HepG2 (cell line): ENCODE data around the gene DNAJC28. TPM values are rescaled to one million over a fixed set of nuclear protein-coding genes. Genes with fewer than 3 reads are reported as not detected.

Source experiments
- ASH2L ChIP-seq: fragments of 300-600, 200-600 bp; sonication (generic); IDR thresholded peaks from 2 replicates; pipeline ENCODE4 v1.7.0; 2017; ENCODE audit warnings: low read depth, mild to moderate bottlenecking, moderate library complexity, mixed read lengths, low read length; ENCODE audit not compliant: insufficient read length
- KDM2A ChIP-seq: sonication (generic); formaldehyde crosslinking; IDR thresholded peaks from 2 replicates; pipeline ENCODE4 v1.4.0; 2020; ENCODE audit warnings: low read depth, missing genetic modification reagents, borderline replicate concordance
- KDM5B ChIP-seq: sonication (generic); formaldehyde crosslinking; IDR thresholded peaks from 2 replicates; pipeline ENCODE4 v1.4.0; 2020; ENCODE audit warnings: missing genetic modification reagents, mild to moderate bottlenecking, borderline replicate concordance
- MEF2D ChIP-seq: sonication (generic); formaldehyde crosslinking; IDR thresholded peaks from 2 replicates; pipeline ENCODE4 v1.5.1; 2020; ENCODE audit warnings: mild to moderate bottlenecking, missing genetic modification reagents
- NRL ChIP-seq: sonication (generic); formaldehyde crosslinking; IDR thresholded peaks from 2 replicates; pipeline ENCODE4 v1.5.0; 2020; ENCODE audit warnings: missing genetic modification reagents, mild to moderate bottlenecking, moderate library complexity, borderline replicate concordance
- POLR2AphosphoS5 ChIP-seq: IDR thresholded peaks from 2 replicates; pipeline ENCODE4 v1.6.1; 2012; ENCODE audit warnings: low read depth, low read length
- RFX3 ChIP-seq: IDR thresholded peaks from 2 replicates; pipeline ENCODE4 v1.6.1; 2016; ENCODE audit warnings: missing biosample characterization, missing genetic modification reagents
- SIX1 ChIP-seq: sonication (generic); formaldehyde crosslinking; IDR thresholded peaks from 2 replicates; pipeline ENCODE4 v1.4.0; 2020; ENCODE audit warnings: missing genetic modification reagents, borderline replicate concordance
- SMAD9 ChIP-seq: sonication (generic); formaldehyde crosslinking; IDR thresholded peaks from 2 replicates; pipeline ENCODE4 v1.5.1; 2020; ENCODE audit warnings: mild to moderate bottlenecking, missing genetic modification reagents
- ZC3H4 ChIP-seq: sonication (generic); formaldehyde crosslinking; IDR thresholded peaks from 2 replicates; pipeline ENCODE4 v1.4.0; 2020; ENCODE audit warnings: missing genetic modification reagents, borderline replicate concordance
- ZNF251 ChIP-seq: sonication (generic); formaldehyde crosslinking; IDR thresholded peaks from 2 replicates; pipeline ENCODE4 v1.9.0; 2021; ENCODE audit warnings: mild to moderate bottlenecking, missing genetic modification reagents
- ZNF446 ChIP-seq: sonication (generic); formaldehyde crosslinking; IDR thresholded peaks from 2 replicates; pipeline ENCODE4 v1.5.0; 2020; ENCODE audit warnings: mild to moderate bottlenecking, missing genetic modification reagents
- ZNF451 ChIP-seq: sonication (generic); formaldehyde crosslinking; IDR thresholded peaks from 2 replicates; pipeline ENCODE4 v1.5.0; 2020; ENCODE audit warnings: mild to moderate bottlenecking, missing genetic modification reagents
- ZNF552 ChIP-seq: sonication (generic); formaldehyde crosslinking; IDR thresholded peaks from 2 replicates; pipeline ENCODE4 v1.9.0; 2022; ENCODE audit warnings: missing genetic modification reagents, mild to moderate bottlenecking, borderline replicate concordance
- ZNF879 ChIP-seq: sonication (generic); formaldehyde crosslinking; IDR thresholded peaks from 2 replicates; pipeline ENCODE4 v1.8.1; 2023; ENCODE audit warnings: missing genetic modification reagents
- ZSCAN21 ChIP-seq: sonication (generic); formaldehyde crosslinking; IDR thresholded peaks from 2 replicates; pipeline ENCODE4 v1.8.0; 2022; ENCODE audit warnings: mild to moderate bottlenecking, missing genetic modification reagents, moderate library complexity, borderline replicate concordance
- polyA plus RNA-seq, 8 experiments: library from polyadenylated mRNA; depleted of rRNA in 3 of 8; stranded (reverse) in 7 of 8; unstranded in 1 of 8; fragments of >200 nt; fragmentation: Illumina TruSeq in 4 of 8; extraction: Trizol in 4 of 8; gene quantifications; 2 replicates each; pipeline versions ENCODE4 v1.2.1 to v1.2.3, GENCODE V29; 2011 to 2016; ENCODE audit warnings: low read depth in 4 of 8, missing spikeins in 1 of 8, mixed read lengths in 1 of 8; ENCODE audit not compliant: insufficient read depth in 1 of 8
- total RNA-seq, 5 experiments: library from RNA; depleted of rRNA; stranded (reverse); fragments of >200 nt; fragmentation: Illumina TruSeq; extraction: Trizol; gene quantifications; 2 replicates each; pipeline ENCODE4 v1.2.3, GENCODE V29; 2016; ENCODE audit warnings: low read depth in 1 of 5
- TF ChIP-seq, protein P1 (sequence below): sonication (generic); formaldehyde crosslinking; IDR thresholded peaks from 2 replicates; pipeline ENCODE4 v1.8.1; 2023; ENCODE audit warnings: mild to moderate bottlenecking, moderate library complexity, missing genetic modification reagents
- TF ChIP-seq, protein P2 (sequence below): sonication (generic); formaldehyde crosslinking; IDR thresholded peaks from 2 replicates; pipeline ENCODE4 v1.5.1; 2020; ENCODE audit warnings: missing genetic modification reagents, mild to moderate bottlenecking, borderline replicate concordance
- TF ChIP-seq, protein P3 (sequence below): sonication (generic); formaldehyde crosslinking; IDR thresholded peaks from 2 replicates; pipeline ENCODE4 v1.5.1; 2020; ENCODE audit warnings: missing genetic modification reagents, mild to moderate bottlenecking, borderline replicate concordance
- TF ChIP-seq, protein P4 (sequence below): sonication (generic); formaldehyde crosslinking; IDR thresholded peaks from 2 replicates; pipeline ENCODE4 v1.4.0; 2020; ENCODE audit warnings: missing genetic modification reagents, borderline replicate concordance

DNAJC28 gene
- total and polyA plus RNA-seq, 2 of the 13 experiments (the other 11 are each of a cell fraction or from before 2014, with no cell fraction given) = 1.5 to 3.3 TPM

DNA sequence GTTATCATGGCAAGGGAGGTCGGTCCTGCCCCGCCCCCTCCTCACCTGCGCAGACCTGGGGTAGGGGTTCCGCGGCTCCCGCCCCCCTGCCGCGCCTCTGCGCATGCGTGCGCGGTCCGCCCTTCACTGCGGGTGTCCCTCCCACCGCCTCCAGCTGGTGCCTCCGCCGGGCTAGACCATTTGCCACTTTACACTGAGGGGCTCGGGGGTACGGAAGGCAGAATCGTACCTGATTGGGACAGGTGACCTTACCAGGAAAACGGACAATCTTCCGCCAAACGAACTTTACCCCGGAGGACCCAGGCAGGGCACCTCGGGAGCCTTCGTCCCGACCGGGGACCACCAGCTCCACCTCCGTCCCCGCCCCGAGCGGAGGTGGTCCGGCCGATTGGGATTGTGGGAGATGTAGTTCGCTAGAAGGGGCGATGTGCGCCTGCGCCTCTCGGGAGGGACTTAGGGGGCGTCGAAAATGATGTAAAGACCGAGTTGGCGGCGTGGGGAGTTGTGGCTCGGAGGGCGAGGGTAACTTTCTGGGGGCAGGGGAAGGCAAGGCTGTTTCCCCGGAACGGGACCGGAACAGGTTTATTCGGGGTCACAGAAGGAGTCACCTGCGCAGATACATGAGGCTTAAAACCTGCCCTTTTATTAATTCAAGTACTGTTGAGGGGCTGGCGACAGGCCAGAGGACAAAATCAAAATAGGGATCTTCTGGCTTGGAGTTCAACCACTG, at the start of gene DNAJC28 (continued):
- TF ChIP-seq, protein P1, sequence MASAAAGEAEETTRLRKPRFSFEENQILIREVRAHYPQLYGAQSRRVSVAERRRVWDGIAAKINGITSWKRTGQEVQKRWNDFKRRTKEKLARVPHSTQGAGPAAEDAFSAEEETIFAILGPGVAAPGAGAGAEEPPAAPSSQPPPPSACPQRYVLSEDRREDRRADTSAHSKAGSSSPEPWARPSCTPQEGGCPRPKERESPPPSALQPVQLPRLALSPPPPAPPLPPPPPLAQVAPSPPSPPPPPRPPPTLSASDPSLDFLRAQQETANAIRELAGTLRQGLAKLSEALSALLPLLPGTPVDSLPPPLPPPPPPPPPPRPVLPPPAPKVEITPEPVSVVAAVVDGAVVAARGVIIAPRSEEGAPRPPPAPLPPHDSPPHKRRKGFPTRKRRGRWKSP (CRISPR knock-in tag) = 0 out of 2 replicates have a peak, but pooled peaks have one; percentile 49
- TF ChIP-seq ZSCAN21 (CRISPR knock-in tag) (peak; percentile 44; the same call in 1 of the 2 replicates), ZNF251 (no peak), MEF2D (CRISPR knock-in tag) (peak; percentile 55; the same call in 1 of the 2 replicates), KDM2A (CRISPR knock-in tag) (peak; percentile 57; the same call in 1 of the 2 replicates), ZNF451 (CRISPR knock-in tag) (peak; percentile 68; the same call in 1 of the 2 replicates), ZNF446 (CRISPR knock-in tag) (no peak), POLR2AphosphoS5 (peak; percentile 93), ASH2L (peak; percentile 84), NRL (CRISPR knock-in tag) (0 out of 2 replicates have a peak, but pooled peaks have one; percentile 31), SIX1 (no peak), ZC3H4 (CRISPR knock-in tag) (no peak), RFX3 (CRISPR knock-in tag) (no peak), KDM5B (CRISPR knock-in tag) (peak; percentile 69; the same call in 1 of the 2 replicates), ZNF879 (CRISPR knock-in tag) (0 out of 2 replicates have a peak, but pooled peaks have one; percentile 46), SMAD9 (CRISPR knock-in tag) (0 out of 2 replicates have a peak, but pooled peaks have one; percentile 68), ZNF552 (CRISPR knock-in tag) (no peak; the same call in 1 of the 2 replicates)
- TF ChIP-seq, protein P2, sequence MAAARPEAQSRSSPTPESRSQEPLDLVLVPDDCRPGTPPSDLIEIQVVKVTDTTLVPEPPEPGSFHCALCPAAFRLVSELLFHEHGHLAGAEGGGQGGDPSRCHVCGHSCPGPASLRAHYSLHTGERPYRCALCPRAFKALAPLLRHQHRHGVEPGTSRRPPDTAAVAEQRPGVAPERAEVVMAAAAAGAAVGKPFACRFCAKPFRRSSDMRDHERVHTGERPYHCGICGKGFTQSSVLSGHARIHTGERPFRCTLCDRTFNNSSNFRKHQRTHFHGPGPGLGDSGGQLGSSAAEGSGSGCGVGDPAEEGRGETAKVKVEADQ (CRISPR knock-in tag) = peak; percentile 82; the same call in 1 of the 2 replicates
- TF ChIP-seq, protein P3, sequence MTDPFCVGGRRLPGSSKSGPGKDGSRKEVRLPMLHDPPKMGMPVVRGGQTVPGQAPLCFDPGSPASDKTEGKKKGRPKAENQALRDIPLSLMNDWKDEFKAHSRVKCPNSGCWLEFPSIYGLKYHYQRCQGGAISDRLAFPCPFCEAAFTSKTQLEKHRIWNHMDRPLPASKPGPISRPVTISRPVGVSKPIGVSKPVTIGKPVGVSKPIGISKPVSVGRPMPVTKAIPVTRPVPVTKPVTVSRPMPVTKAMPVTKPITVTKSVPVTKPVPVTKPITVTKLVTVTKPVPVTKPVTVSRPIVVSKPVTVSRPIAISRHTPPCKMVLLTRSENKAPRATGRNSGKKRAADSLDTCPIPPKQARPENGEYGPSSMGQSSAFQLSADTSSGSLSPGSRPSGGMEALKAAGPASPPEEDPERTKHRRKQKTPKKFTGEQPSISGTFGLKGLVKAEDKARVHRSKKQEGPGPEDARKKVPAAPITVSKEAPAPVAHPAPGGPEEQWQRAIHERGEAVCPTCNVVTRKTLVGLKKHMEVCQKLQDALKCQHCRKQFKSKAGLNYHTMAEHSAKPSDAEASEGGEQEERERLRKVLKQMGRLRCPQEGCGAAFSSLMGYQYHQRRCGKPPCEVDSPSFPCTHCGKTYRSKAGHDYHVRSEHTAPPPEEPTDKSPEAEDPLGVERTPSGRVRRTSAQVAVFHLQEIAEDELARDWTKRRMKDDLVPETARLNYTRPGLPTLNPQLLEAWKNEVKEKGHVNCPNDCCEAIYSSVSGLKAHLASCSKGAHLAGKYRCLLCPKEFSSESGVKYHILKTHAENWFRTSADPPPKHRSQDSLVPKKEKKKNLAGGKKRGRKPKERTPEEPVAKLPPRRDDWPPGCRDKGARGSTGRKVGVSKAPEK (CRISPR knock-in tag) = no peak
- TF ChIP-seq, protein P4, sequence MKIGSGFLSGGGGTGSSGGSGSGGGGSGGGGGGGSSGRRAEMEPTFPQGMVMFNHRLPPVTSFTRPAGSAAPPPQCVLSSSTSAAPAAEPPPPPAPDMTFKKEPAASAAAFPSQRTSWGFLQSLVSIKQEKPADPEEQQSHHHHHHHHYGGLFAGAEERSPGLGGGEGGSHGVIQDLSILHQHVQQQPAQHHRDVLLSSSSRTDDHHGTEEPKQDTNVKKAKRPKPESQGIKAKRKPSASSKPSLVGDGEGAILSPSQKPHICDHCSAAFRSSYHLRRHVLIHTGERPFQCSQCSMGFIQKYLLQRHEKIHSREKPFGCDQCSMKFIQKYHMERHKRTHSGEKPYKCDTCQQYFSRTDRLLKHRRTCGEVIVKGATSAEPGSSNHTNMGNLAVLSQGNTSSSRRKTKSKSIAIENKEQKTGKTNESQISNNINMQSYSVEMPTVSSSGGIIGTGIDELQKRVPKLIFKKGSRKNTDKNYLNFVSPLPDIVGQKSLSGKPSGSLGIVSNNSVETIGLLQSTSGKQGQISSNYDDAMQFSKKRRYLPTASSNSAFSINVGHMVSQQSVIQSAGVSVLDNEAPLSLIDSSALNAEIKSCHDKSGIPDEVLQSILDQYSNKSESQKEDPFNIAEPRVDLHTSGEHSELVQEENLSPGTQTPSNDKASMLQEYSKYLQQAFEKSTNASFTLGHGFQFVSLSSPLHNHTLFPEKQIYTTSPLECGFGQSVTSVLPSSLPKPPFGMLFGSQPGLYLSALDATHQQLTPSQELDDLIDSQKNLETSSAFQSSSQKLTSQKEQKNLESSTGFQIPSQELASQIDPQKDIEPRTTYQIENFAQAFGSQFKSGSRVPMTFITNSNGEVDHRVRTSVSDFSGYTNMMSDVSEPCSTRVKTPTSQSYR (CRISPR knock-in tag) = peak; percentile 7; the same call in 1 of the 2 replicates
